Fibroblast of mammary gland (primary cell): Measurements from ENCODE around the gene ARHGAP10.

Experiments used
- DNase-seq: peaks from one replicate; pipeline ENCODE4 v3.0.0-alpha.2; 2010; ENCODE audit warnings: low read depth
- H3K4me3 ChIP-seq: 2 replicates; pipeline ENCODE4 v1.5.1; 2011; ENCODE audit warnings: low read depth, mild to moderate bottlenecking, low read length, moderate library complexity; ENCODE audit not compliant: control insufficient read depth
- CTCF ChIP-seq: conservative IDR thresholded peaks from 2 replicates; pipeline ENCODE4 v1.5.1; 2011; ENCODE audit warnings: low read depth, low read length, inconsistent platforms; ENCODE audit not compliant: control insufficient read depth, insufficient read depth

Gene ARHGAP10

GRCh38 chr4:147732518-147733235 is 789 bp downstream of the ARHGAP10 start:
- H3K4me3 ChIP-seq: peak overlapping the region; percentile 90
- no peak for TF ChIP-seq CTCF
- DNase-seq: peak; percentile 35

GRCh38 chr4:147733716-147734344 is 1.9 kb downstream of the ARHGAP10 start:
- peak overlapping the region; percentile 90 for H3K4me3 ChIP-seq
- TF ChIP-seq CTCF: no peak
- DNase-seq: peak; percentile 85

- no peak for TF ChIP-seq CTCF
- H3K4me3 ChIP-seq: peak overlapping the region; percentile 90
These were observed 2.6 kb downstream of the ARHGAP10 start for GRCh38 chr4:147734496-147734895.

GRCh38 chr4:147735413-147736301 is 3.8 kb downstream of the ARHGAP10 start:
- H3K4me3 ChIP-seq: no peak overlapping the region
- no peak for TF ChIP-seq CTCF
- DNase-seq: no peak

More at GRCh38 chr4:147734496-147734895, 2.6 kb downstream of the ARHGAP10 start:
- DNase-seq: no peak

GRCh38 chr4:147736458-147736857 is 4.6 kb downstream of the ARHGAP10 start:
- TF ChIP-seq CTCF: no peak
- DNase-seq: peak; percentile 77
- H3K4me3 ChIP-seq: no peak overlapping the region

- no peak for TF ChIP-seq CTCF
- DNase-seq: no peak
- no peak overlapping the region for H3K4me3 ChIP-seq
These were observed 5.7 kb downstream of the ARHGAP10 start for GRCh38 chr4:147737623-147738022.
